Activated CD4-positive, alpha-beta T cell treated with anti-CD3 and anti-CD28 coated beads, Interleukin-2, amount 10 ng/mL, durations not matched to agents 24 days and 14 days (primary cell): ENCODE measurements around the gene HSF2BP. TPM values are rescaled to one million over a fixed set of nuclear protein-coding genes. Genes with fewer than 3 reads are reported as not detected.

ENCODE experiments used
- DNase-seq: peaks from one replicate; pipeline ENCODE4 v3.0.0; 2022
- H3K27ac Mint-ChIP-seq: one replicate; pipeline ENCODE4 v1.8.0; 2022; ENCODE audit warnings: mild to moderate bottlenecking, mixed read lengths
- H3K27me3 Mint-ChIP-seq: one replicate; pipeline ENCODE4 v1.8.0; 2022; ENCODE audit warnings: mixed read lengths
- H3K36me3 Mint-ChIP-seq: one replicate; pipeline ENCODE4 v1.8.0; 2022; ENCODE audit warnings: low read depth, mild to moderate bottlenecking, mixed read lengths
- H3K4me1 Mint-ChIP-seq: one replicate; pipeline ENCODE4 v1.8.0; 2021; ENCODE audit warnings: mixed read lengths
- H3K4me3 Mint-ChIP-seq: one replicate; pipeline ENCODE4 v1.8.0; 2022; ENCODE audit warnings: mild to moderate bottlenecking, moderate library complexity, mixed read lengths
- H3K9me3 Mint-ChIP-seq: one replicate; pipeline ENCODE4 v1.8.0; 2021; ENCODE audit warnings: mixed read lengths
- intact Hi-C: fragments of 100-400 bp; cut with micrococcal nuclease; formaldehyde crosslinking; loops from one replicate; pipeline ENCODE4 v1.15.1; 2023
- total RNA-seq: library from RNA; stranded (reverse); gene quantifications from 2 replicates; pipeline ENCODE4 v1.2.3, GENCODE V29; 2022

Gene HSF2BP
- total RNA-seq, 1 donor from 2014 or later: 1.3 TPM

GRCh38 chr21:43609501-43610340 lies 49.6 kb downstream of the HSF2BP start:
- no peaks in the 10 kb centered on the region for H3K36me3 Mint-ChIP-seq
- intact Hi-C loops: no loop called here

GRCh38 chr21:43608664-43609063 lies 50.6 kb downstream of the HSF2BP start:
- peaks cover 5% of the 10 kb centered on the region for H3K27me3 Mint-ChIP-seq
- H3K36me3 Mint-ChIP-seq: no peaks in the 10 kb centered on the region
- H3K27ac Mint-ChIP-seq: no peak overlapping the region
- peaks cover under 1% of the 10 kb centered on the region for H3K4me1 Mint-ChIP-seq
- H3K9me3 Mint-ChIP-seq: no peaks in the 10 kb centered on the region
- no peak overlapping the region for H3K4me3 Mint-ChIP-seq
- no peak for DNase-seq
- intact Hi-C loops: no loop called here

More at GRCh38 chr21:43609501-43610340, 49.6 kb downstream of the HSF2BP start:
- H3K4me1 Mint-ChIP-seq: peaks cover 5% of the 10 kb centered on the region
- H3K27ac Mint-ChIP-seq: no peak overlapping the region
- H3K9me3 Mint-ChIP-seq: no peaks in the 10 kb centered on the region
- no peak for DNase-seq
- H3K4me3 Mint-ChIP-seq: no peak overlapping the region
- H3K27me3 Mint-ChIP-seq: peaks cover 5% of the 10 kb centered on the region

- Mint-ChIP-seq H3K4me3 (no peak overlapping the region), H3K36me3 (no peaks in the 10 kb centered on the region), H3K4me1 (no peaks in the 10 kb centered on the region), H3K9me3 (no peaks in the 10 kb centered on the region), H3K27me3 (peaks cover 5% of the 10 kb centered on the region), H3K27ac (no peak overlapping the region)
- intact Hi-C loops: no loop called here
- no peak for DNase-seq
Measured at GRCh38 chr21:43608225-43608624, 51.1 kb downstream of the HSF2BP start.

GRCh38 chr21:43605320-43606215 lies 53.7 kb downstream of the HSF2BP start:
- peaks cover 5% of the 10 kb centered on the region for H3K27me3 Mint-ChIP-seq
- peaks cover 8% of the 10 kb centered on the region for H3K4me1 Mint-ChIP-seq
- DNase-seq: no peak
- intact Hi-C loops: no loop called here
- H3K9me3 Mint-ChIP-seq: no peaks in the 10 kb centered on the region
- H3K4me3 Mint-ChIP-seq: no peak overlapping the region
- no peaks in the 10 kb centered on the region for H3K36me3 Mint-ChIP-seq
- no peak overlapping the region for H3K27ac Mint-ChIP-seq

- Mint-ChIP-seq H3K4me1 (peaks cover 10% of the 10 kb centered on the region), H3K36me3 (no peaks in the 10 kb centered on the region), H3K27me3 (peaks cover 3% of the 10 kb centered on the region), H3K4me3 (no peak overlapping the region), H3K9me3 (no peaks in the 10 kb centered on the region), H3K27ac (no peak overlapping the region)
- intact Hi-C loops: no loop called here
- DNase-seq: no peak
Measured at GRCh38 chr21:43604505-43605204, 54.6 kb downstream of the HSF2BP start.

- H3K4me3 Mint-ChIP-seq: no peak overlapping the region
- H3K27ac Mint-ChIP-seq: no peak overlapping the region
- intact Hi-C loops: no loop called here
- H3K27me3 Mint-ChIP-seq: no peaks in the 10 kb centered on the region
- no peaks in the 10 kb centered on the region for H3K36me3 Mint-ChIP-seq
- H3K4me1 Mint-ChIP-seq: peaks cover 10% of the 10 kb centered on the region
- DNase-seq: no peak
- no peaks in the 10 kb centered on the region for H3K9me3 Mint-ChIP-seq
Measured at GRCh38 chr21:43603641-43604504, 55.4 kb downstream of the HSF2BP start.

GRCh38 chr21:43603233-43603626 lies 56.1 kb downstream of the HSF2BP start:
- intact Hi-C loops: no loop called here
- Mint-ChIP-seq H3K27me3 (no peaks in the 10 kb centered on the region), H3K36me3 (no peaks in the 10 kb centered on the region), H3K27ac (no peak overlapping the region), H3K9me3 (no peaks in the 10 kb centered on the region), H3K4me1 (peaks cover 10% of the 10 kb centered on the region), H3K4me3 (no peak overlapping the region)
- no peak for DNase-seq

- H3K36me3 Mint-ChIP-seq: no peaks in the 10 kb centered on the region
- no peak overlapping the region for H3K27ac Mint-ChIP-seq
- H3K4me1 Mint-ChIP-seq: peaks cover 10% of the 10 kb centered on the region
- peak; percentile 62 for DNase-seq
- no peak overlapping the region for H3K4me3 Mint-ChIP-seq
- H3K9me3 Mint-ChIP-seq: no peaks in the 10 kb centered on the region
- intact Hi-C loops: no loop called here
- H3K27me3 Mint-ChIP-seq: no peaks in the 10 kb centered on the region
Measured at GRCh38 chr21:43602266-43603232, 56.7 kb downstream of the HSF2BP start.

- Mint-ChIP-seq H3K27me3 (peaks cover 5% of the 10 kb centered on the region), H3K27ac (no peak overlapping the region), H3K36me3 (no peaks in the 10 kb centered on the region), H3K4me3 (no peak overlapping the region), H3K4me1 (peaks cover 10% of the 10 kb centered on the region), H3K9me3 (no peaks in the 10 kb centered on the region)
- DNase-seq: no peak
- intact Hi-C loops: no loop called here
Measured at GRCh38 chr21:43600642-43601402, 58.5 kb downstream of the HSF2BP start.

- H3K4me3 Mint-ChIP-seq: no peak overlapping the region
- no peak for DNase-seq
- H3K9me3 Mint-ChIP-seq: no peaks in the 10 kb centered on the region
- H3K36me3 Mint-ChIP-seq: no peaks in the 10 kb centered on the region
- intact Hi-C loops: no loop called here
- no peak overlapping the region for H3K27ac Mint-ChIP-seq
- peaks cover 10% of the 10 kb centered on the region for H3K4me1 Mint-ChIP-seq
- peaks cover 7% of the 10 kb centered on the region for H3K27me3 Mint-ChIP-seq
Measured at GRCh38 chr21:43599728-43600127, 59.6 kb downstream of the HSF2BP start.

- Mint-ChIP-seq H3K27ac (no peak overlapping the region), H3K4me1 (peaks cover 10% of the 10 kb centered on the region), H3K9me3 (no peaks in the 10 kb centered on the region), H3K27me3 (peaks cover 17% of the 10 kb centered on the region), H3K36me3 (no peaks in the 10 kb centered on the region), H3K4me3 (no peak overlapping the region)
- intact Hi-C loops: no loop called here
- DNase-seq: no peak
Measured at GRCh38 chr21:43598416-43599120, 60.7 kb downstream of the HSF2BP start.
